Suprapubic skin (tissue), 4 donors: ENCODE data around the gene RERE.

ENCODE experiments used
- EP300 ChIP-seq: sonication (generic); formaldehyde crosslinking; IDR thresholded peaks from one replicate; pipeline ENCODE4 v1.6.1; 2017; ENCODE audit warnings: antibody characterized with exemption
- POLR2AphosphoS5 ChIP-seq, 3 donors: sonication (generic); formaldehyde crosslinking; IDR thresholded peaks; one replicate each; pipeline ENCODE4 v1.6.1; 2017; ENCODE audit warnings: antibody characterized with exemption in 3 of 3
- TF ChIP-seq, protein P1 (sequence below), 2 donors: fragments of 200-600 bp in 1 of 2; fragments of 450-650 bp in 1 of 2; sonication (generic) in 1 of 2; IDR thresholded peaks; one replicate each; pipeline ENCODE4 v1.5.1; 2016 to 2019; ENCODE audit warnings: antibody characterized with exemption in 2 of 2, mild to moderate bottlenecking in 1 of 2, moderate library complexity in 1 of 2

GRCh38 chr1:8691662-8692061 is 125.8 kb downstream of the RERE start:
- TF ChIP-seq, protein P1, sequence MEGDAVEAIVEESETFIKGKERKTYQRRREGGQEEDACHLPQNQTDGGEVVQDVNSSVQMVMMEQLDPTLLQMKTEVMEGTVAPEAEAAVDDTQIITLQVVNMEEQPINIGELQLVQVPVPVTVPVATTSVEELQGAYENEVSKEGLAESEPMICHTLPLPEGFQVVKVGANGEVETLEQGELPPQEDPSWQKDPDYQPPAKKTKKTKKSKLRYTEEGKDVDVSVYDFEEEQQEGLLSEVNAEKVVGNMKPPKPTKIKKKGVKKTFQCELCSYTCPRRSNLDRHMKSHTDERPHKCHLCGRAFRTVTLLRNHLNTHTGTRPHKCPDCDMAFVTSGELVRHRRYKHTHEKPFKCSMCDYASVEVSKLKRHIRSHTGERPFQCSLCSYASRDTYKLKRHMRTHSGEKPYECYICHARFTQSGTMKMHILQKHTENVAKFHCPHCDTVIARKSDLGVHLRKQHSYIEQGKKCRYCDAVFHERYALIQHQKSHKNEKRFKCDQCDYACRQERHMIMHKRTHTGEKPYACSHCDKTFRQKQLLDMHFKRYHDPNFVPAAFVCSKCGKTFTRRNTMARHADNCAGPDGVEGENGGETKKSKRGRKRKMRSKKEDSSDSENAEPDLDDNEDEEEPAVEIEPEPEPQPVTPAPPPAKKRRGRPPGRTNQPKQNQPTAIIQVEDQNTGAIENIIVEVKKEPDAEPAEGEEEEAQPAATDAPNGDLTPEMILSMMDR (IDR thresholded peaks at IDR 0.05) = no peak
- TF ChIP-seq EP300 (no peak), POLR2AphosphoS5 (IDR thresholded peaks at IDR 0.05) (no peak)
